AG04450 (cell line): Measurements from ENCODE around the gene SH3BP5. TPM values are rescaled to one million over a fixed set of nuclear protein-coding genes. Genes with fewer than 3 reads are reported as not detected.

Source experiments
- CTCF ChIA-PET: fragments of 300-600, 350-600 bp; formaldehyde crosslinking; extraction: SDS; loops from one replicate; lab custom pipeline; 2022; ENCODE audit warnings: antibody characterized with exemption, inconsistent platforms; lab: Charles Lee
- POLR2A ChIA-PET: fragments of 350-600 bp; formaldehyde crosslinking; extraction: SDS; loops from one replicate; lab custom pipeline; 2021; ENCODE audit warnings: antibody characterized with exemption, inconsistent platforms; lab: Yijun Ruan, JAX
- DNase-seq: peaks from one replicate; pipeline ENCODE4 v3.0.0-alpha.2; 2011; ENCODE audit warnings: low read depth, low spot score
- H3K27ac ChIP-seq: one replicate; pipeline ENCODE4 v1.5.1; 2012; ENCODE audit warnings: low read depth, low read length, control low read depth
- H3K27me3 ChIP-seq: one replicate; pipeline ENCODE4 v1.6.0; 2012; ENCODE audit warnings: low read length; ENCODE audit not compliant: control insufficient read depth, insufficient read depth
- H3K4me3 ChIP-seq: 2 replicates; pipeline ENCODE4 v1.5.1; 2011; ENCODE audit warnings: mild to moderate bottlenecking, low read depth, low read length, control low read depth
- H3K9me3 ChIP-seq: 2 replicates; pipeline ENCODE4 v1.5.1; 2012; ENCODE audit warnings: low read length; ENCODE audit not compliant: control insufficient read depth, insufficient read depth
- CTCF ChIP-seq: IDR thresholded peaks from 2 replicates; pipeline ENCODE4 v1.5.1; 2011; ENCODE audit warnings: low read depth, low read length, control low read depth, inconsistent platforms
- polyA plus RNA-seq: library from polyadenylated mRNA; depleted of rRNA; stranded (reverse); fragments of >200 nt; gene quantifications from 2 replicates; pipeline ENCODE4 v1.2.3, GENCODE V29; 2011

Gene SH3BP5
- polyA plus RNA-seq, 1 experiment, result 16.6 TPM

GRCh38 chr3:15260531-15260930 lies 71.9 kb downstream of the SH3BP5 start:
- no peak for DNase-seq
- Histone ChIP-seq H3K4me3 (no peak overlapping the region), H3K9me3 (no peaks in the 10 kb centered on the region), H3K27me3 (no peaks in the 10 kb centered on the region), H3K27ac (no peak overlapping the region)
- ChIA-PET CTCF (interaction anchor here (2.7 to 5.5 kb wide), 2 partner anchors 7 to 144 kb away, joined by 14 to 34 read pairs; no protein-coding TSS in a partner anchor), POLR2A (no interaction called here)
- TF ChIP-seq CTCF, result no peak

- Histone ChIP-seq H3K4me3 (no peak overlapping the region), H3K27me3 (no peaks in the 10 kb centered on the region), H3K9me3 (no peaks in the 10 kb centered on the region), H3K27ac (no peak overlapping the region)
- ChIA-PET POLR2A (no interaction called here), CTCF (interaction anchor here (0.6 to 5.5 kb wide), 4 partner anchors 9 to 146 kb away, joined by 5 to 34 read pairs (median 11); partner anchors contain the start of gene SH3BP5)
- no peak for TF ChIP-seq CTCF
- no peak for DNase-seq
These were observed 73.7 kb downstream of the SH3BP5 start for GRCh38 chr3:15258720-15259119.

GRCh38 chr3:15256861-15257341 lies 75.5 kb downstream of the SH3BP5 start:
- Histone ChIP-seq H3K4me3 (no peak overlapping the region), H3K27me3 (no peaks in the 10 kb centered on the region), H3K9me3 (no peaks in the 10 kb centered on the region), H3K27ac (no peak overlapping the region)
- ChIA-PET CTCF (interaction anchor here (2.0 to 5.5 kb wide), 3 partner anchors 11 to 148 kb away, joined by 8 to 34 read pairs (median 12); partner anchors contain the start of gene SH3BP5), POLR2A (no interaction called here)
- TF ChIP-seq CTCF, result no peak
- no peak for DNase-seq

GRCh38 chr3:15255215-15255614 lies 77.2 kb downstream of the SH3BP5 start:
- H3K4me3 ChIP-seq, result no peak overlapping the region
- H3K27ac ChIP-seq, result no peak overlapping the region
- no peaks in the 10 kb centered on the region for H3K27me3 ChIP-seq
- POLR2A ChIA-PET, result no interaction called here
- CTCF ChIA-PET, result interaction anchor here (5.5 kb wide), 1 partner anchor 13 kb away, joined by 34 read pairs; no protein-coding TSS in a partner anchor
- no peak for TF ChIP-seq CTCF
- no peak for DNase-seq
- no peaks in the 10 kb centered on the region for H3K9me3 ChIP-seq

GRCh38 chr3:15253023-15253697 lies 79.2 kb downstream of the SH3BP5 start:
- no peak for DNase-seq

More at GRCh38 chr3:15253023-15253697, 79.2 kb downstream of the SH3BP5 start:
- ChIA-PET POLR2A (no interaction called here), CTCF (interaction anchor here (0.9 to 2.2 kb wide), 3 partner anchors 10 to 152 kb away, joined by 3 to 12 read pairs (median 5); no protein-coding TSS in a partner anchor)
- Histone ChIP-seq H3K27ac (no peak overlapping the region), H3K9me3 (no peaks in the 10 kb centered on the region), H3K27me3 (no peaks in the 10 kb centered on the region), H3K4me3 (no peak overlapping the region)
- TF ChIP-seq CTCF, result no peak
